Stimulated activated CD8-positive, alpha-beta memory T cell treated with anti-CD3 and anti-CD28 coated beads, Interleukin-12 subunit alpha, Interleukin-12 subunit beta, amount 100 ng/mL, for 1 hour (primary cell): ENCODE measurements around the gene LRRC75B.

Experiments
- DNase-seq: peaks from one replicate; pipeline ENCODE4 v3.0.0-alpha.2; 2020; ENCODE audit warnings: low read depth

LRRC75B gene

DNA sequence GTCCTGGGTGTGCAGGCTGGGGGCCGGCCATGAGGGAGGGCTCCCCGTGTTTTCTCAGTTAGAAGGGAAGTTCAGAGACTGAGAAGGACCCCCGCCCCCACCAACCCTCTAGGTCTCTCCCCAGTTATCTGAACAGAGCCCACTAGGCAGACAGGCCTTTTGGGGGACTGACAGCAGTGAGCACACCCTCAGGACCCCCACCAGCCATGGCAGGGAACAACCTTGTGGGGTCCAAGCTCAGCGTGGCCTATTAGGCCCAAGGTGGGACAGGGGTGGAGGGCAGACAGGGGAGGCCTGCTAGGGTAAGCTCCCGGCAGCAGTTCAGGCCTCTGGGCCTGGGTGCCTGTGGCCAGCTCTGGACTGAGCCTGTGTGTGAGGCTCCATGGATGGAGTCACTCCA, 5.6 kb downstream of the LRRC75B start:
- DNase-seq: no peak

DNA sequence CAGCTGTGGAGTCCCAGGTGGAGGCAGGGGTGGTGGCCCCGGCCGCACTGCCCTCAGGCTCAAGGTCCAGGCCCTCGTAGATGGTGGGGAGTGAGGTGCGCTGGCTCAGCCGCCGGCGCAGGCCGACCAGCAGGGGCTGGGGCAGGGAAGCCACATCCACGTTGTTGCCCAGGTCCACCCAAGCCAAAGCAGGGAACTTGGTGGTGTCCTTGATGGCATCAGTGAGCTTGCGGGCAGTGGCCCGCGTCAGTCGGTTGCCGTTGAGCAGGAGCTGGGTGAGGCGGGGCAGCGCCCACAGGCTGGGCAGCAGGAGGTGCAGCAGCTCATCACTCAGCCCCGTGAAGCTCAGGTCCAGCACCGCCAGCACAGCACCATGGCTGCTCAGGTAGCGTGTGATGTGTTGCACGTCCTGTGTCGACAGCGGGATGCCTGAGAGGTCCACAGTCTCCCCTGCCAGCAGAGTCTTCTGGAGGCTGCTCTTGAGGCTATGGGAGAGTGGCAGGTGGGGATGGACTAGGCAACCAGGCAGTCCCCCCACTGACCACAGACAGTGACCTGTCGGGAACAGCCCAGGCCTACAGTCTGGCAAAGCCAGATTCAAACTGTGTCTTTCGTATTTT, 6.8 kb downstream of the LRRC75B start:
- DNase-seq: no peak

DNA sequence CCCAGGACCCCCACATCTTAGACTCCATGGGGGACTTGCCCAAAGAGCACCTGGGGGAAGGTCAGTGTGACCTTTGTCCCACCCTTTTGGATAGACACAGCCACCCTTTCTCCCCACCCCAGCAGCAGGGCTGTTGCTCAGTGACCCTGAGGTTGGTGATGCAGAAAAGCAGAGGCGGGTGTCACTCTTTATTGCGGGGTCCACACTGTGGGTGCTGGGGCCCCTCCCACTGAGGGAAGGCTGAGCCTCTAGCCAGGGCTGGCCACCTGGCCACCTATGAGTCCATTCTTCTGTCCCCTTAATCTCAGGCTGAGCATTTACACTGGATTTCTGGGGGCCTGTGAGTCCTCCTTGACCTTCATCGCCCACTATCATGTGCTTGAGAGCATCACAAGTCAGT, 7.4 kb downstream of the LRRC75B start:
- no peak for DNase-seq

DNA sequence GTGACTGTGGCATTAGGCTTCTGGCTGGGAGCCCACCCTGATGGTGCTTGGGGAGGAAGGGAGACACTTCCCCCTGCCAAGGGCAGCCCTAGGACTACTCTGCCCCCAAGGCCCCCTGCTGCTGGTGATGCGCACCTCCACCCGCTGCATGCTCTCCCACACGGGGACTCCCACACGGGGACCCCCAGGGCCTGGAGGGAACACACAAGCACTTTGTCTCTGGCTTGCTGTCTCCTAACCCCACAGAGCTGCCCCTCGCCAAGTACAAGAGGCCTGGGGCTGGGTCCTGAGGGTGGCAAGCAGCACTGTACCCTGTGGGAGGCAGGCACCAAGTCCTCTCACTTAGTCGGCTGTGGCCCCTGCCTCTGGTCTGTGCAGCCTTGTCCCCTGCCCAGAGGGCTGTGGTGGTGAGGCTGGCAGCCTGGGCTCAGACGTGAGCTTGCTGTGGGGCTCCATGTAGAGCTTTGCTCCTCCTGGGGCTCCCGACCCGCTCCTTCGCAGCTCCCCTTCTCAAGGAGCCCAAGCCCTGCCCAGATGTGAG, 7.9 kb downstream of the LRRC75B start:
- no peak for DNase-seq

DNA sequence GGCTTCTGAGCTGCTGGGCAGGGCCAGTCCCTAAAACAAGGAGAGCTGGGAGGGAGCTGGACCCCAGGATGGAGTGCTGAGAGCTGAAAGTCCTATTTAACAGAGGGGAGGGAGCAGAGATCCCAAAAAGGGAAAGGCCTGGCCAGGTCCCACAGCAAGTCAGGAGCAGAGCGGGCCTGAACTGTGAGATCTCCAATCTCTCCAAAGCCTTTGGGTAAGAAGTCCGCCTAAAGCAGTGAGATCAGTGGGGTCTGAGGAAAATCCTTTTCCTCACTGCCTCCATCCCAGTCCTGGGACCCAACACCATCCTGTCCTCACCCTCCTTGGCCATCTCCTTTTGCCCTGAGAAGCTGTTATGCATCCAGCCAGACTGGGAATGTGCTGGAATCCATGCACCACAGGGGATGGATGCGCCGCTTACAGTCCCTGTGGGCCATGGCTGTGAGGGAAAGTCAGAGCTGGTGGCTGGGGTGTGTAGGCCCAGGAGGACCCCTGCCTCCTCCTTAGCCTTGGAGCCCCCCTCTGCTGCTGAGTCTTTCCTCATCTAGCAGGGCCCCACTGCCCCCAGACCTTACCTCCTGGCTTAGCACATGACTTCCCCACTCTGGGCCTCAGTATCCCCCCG, 8.6 kb downstream of the LRRC75B start:
- no peak for DNase-seq

DNA sequence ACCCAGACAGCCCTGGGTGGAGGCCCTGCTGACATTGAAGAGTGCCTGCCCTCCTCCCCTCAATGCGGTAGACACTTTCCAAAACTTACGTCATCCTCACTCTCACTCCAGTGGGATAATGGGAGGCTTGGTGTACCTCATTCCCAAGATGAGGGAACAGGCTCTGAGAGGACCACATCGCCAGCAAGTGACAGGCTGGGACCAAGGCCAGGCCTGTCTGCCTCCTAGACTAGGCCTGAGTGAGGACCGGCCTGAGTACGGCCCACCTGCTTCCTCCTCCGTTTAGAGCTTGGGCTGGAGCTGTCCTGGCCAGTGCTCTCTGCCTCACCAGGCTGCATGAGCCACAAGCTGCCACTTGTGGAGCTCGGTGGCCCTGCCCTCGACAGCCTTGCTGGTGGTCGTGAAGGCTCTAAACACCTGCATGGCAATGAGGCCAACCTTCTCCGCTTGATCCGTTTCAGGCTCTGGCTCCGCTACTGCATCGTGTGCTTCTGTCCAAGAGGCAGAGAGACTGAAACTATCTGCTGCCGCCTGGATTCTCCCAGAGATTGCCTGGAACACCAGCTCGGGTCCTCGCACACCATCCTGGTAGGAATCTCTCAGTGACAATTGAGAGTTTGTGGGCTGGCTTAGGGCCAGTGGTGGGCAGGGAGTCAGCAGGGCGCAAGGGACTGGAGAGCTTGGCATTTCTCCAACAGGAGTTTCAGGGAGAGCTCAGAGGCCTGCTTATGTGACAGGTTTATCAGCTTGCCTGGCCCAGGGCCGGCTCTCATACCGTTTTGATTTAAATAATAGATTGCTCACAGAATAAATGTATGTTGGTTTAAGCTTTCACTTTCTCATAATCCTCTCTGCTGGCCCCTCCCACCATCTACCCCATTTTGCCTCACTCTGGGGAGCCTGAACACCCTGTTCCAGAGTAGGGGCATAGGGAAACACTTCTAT, 9.4 kb downstream of the LRRC75B start:
- no peak for DNase-seq

DNA sequence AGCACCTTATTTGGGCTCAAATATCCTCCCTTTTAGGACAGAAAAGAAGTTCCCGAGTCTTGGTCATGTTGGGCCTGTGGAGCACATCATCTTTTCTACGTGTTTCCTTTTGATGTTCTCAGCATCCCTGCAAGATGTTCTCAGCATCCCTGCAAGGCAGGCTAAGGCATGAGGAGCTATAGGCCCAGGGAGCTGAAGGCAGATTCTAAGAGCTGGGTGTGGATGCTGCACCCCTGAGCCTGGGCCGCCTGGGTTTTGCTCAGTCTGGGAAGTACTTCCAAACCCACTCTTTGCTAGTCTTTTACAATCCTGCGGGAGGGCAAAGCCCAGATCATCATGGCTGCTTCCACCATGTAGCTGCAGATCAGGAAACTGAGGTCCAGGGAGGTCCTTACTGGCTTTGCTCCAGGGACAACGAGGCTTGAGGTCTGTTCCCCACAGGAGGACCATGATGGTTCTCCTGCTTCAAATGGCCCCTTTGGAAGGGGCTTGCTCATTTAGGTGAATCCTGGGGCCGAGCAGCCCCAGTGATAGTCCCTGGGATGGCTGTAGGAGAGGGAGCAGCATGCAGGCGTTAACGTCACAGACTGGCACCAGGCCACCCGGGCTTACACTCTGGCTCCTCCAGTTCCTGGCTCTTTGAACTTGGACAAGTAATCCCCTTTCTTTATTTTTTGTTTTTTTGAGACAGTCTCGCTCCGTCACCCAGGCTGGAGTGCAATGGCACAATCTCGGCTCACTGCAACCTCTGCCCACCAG, 10.6 kb downstream of the LRRC75B start:
- DNase-seq: no peak

DNA sequence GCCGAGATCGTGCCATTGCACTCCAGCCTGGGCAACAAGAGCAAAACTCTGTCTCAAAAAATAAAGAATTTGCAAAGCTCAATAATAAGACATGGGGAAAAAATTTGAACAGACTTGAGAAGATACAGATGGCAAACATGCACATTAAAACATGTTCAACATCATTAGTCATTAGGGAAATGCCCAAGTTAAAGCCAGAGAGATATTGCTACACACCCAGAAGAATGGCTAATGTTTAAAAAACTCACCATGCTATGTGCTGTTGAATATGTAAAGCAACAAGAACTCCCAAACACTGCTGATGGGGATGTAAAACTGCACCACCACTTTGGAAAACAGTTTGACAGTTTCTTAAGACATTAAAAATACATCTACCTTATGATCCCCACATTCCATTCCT, 12.6 kb downstream of the LRRC75B start:
- DNase-seq: no peak

DNA sequence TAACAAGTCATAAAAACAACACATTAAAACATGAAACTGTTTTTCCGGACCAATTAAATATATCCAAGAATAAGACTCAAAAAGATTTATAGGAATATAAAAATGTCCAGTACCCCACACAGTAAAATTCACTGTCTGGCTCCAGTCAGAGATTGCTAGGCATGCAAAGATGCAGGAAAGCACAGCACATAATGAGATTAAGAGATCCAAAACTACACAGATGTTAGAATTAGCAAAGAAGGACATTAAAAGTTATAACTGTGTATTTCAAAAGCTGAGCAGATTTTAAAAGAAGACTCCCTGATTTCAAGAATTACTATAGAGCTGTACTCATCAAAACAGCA, 13.6 kb downstream of the LRRC75B start:
- DNase-seq: no peak

DNA sequence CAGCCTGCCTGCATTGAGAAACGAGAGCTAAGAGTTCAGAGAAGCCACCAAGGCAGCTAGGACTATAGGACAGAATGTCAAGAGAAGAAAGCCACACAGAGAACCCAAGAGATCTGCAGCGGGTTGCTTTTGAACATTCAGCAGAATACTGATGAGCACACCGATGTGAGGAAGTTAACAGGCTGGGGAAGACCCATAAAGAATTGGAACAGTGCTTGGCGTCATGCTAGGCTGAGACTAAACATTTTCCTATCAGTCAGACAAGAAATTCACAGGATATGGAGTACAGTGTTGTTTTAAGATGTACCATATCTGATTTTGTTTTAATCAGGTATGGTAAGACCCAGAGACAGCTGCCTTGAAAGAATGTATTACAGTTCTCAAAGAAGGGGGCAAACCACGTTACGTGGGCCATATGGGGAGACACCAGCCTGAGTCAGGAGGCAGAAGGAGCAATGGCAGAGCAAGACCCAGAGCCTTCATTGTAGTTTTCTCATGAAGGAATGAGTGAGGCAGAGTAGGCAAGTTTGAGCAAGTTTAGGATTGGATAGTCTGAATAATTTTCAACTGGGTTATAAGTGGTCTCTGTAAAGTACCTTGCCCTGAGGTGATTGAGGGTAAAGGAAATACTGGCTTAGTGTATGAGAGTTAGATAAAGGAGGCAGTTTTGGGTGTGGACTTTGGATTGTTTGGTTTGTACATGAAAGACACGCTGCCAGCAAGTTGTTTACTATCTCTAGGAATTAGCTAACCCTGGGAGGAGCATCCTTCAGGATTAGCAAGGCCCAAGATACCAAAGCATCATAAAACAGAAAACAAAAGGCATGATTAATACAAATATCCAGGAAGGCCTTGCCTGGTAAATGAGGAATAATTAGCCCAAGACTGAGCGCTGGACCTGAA, 14.3 kb downstream of the LRRC75B start:
- no peak for DNase-seq

DNA sequence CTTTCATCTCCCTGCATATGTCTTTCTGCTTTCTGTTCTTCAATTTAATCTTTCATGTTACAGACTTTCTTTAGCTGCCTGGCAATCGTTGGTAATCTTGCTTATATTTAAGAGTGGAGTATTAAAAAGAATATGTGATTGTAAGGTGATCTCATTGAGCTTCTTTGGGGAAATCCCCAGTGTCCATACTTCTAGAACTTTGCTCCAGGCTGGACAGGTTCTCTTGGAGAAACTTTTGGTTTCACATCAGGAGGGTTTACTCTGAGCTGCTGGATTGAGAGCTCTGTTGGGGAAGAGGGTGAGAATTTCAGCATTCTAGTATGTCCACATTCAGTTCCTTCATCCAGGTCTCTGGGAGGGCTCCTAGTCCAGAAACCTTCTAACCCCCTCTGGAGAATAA, 16.1 kb downstream of the LRRC75B start:
- no peak for DNase-seq

DNA sequence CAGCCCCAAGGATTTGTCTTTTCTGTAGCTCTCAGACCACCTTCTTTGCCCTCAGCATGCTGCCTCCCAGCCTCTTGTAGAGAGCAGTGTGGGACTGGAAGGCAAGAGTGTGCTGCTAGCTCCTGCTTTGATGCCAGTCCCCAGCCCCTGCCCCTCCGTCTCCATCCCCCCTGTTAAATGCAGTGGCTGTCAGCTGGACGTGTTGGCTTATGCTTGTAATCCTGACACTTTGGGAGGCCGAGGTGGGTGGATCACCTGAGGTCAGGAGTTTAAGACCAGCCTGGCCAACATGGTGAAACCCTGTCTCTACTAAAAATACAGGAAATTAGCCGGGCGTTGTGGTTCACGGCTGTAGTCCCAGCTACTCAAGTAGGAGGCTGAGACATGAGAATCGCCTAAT, 21.6 kb downstream of the LRRC75B start:
- no peak for DNase-seq

DNA sequence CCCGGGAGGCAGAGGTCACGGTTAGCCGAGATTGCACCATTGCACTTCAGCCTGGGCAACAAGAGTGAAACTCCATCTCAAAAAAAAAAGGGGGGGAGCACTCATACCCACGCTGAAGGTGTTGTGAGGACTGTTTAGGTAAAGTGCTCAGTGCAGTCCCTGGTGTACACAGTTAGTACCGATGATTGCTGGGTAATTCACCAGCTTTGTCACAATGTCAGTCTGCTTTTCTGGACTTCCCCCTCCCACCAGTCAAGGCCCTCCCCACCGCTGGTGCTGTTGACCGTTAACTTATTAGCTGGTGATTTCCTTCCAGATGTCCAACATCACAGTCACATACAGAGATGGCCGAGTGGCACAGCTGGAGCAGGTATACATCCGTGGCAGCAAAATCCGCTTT, 25.2 kb downstream of the LRRC75B start:
- no peak for DNase-seq

DNA sequence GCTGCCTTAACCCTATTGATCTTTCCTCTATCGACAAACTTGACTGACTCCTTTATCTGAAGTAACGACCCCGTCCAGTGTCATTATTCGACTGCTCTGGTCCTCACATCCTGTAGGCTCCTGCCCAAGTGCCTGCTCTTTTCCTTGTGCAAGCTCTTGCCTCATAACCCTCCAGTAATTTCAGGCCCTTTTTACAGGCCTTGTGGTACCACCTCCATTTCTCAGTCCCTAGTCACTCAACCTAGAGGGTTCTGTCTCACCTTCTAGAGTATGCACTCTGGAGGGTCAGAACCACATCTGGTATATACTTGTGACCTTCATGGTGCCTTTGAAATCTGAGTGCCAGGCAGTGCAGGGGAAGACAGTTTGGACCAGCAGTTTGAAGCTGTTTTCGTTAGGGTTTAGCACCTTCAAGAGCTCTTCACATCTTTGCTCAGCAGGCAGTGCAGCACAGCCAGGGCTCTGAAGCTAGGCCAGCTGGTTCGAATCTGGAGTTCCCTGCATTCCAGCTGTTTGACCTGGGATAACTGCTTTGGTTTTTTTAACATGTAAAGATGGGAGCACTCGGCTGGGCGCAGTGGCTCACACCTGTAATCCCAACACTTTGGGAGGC, 25.9 kb downstream of the LRRC75B start:
- no peak for DNase-seq

DNA sequence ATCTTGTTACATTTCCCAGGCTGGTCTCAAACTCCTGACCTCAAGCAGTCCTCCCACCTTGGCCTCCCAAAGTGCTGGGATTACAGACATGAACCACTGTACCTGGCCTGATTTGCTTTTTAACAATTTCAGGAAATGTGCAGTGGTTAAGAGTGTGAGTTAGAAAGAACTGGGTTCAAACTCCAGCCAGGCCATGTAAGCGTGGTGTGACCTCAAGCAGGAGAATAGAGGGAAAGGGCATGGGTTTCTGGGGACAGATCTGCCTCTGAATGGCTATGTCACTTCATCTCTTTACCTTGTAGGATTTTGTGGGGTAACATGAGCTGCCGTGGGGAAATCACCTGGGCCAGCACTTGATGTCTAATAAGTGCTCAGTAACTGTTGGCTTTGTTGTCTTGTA, 27.8 kb downstream of the LRRC75B start:
- no peak for DNase-seq

DNA sequence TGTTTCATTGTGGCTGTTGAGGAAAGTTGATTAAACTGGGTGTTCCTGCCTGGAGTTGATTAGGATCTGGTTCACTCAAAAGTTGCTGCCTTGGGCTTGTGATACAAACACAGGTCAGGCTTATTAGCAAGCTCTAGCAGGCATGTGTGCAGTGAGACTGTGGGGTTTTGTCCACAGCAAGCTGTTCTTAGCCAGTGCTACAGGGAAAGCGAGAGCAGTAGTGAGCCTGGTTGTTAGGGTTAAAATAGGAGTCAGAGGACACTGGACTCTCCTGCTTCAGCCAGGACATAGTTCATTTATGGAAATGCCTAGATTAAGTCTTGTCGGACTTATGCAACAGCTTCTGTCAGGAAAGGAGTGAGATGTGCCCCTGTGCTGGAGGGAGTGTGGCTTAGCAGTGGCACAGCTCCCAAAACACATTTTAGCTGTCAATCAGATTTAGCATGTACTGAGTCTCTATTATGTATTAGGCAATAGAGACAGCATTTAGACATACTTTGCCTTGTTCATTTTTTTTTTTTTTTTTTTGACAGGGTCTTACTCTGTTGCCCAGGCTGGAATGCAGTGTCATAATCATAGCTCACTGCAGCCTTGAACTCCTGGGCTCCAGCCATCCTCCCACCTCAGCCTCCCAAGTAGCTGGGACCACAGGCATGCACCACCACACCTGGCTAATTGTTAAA, 28.4 kb downstream of the LRRC75B start:
- no peak for DNase-seq

DNA sequence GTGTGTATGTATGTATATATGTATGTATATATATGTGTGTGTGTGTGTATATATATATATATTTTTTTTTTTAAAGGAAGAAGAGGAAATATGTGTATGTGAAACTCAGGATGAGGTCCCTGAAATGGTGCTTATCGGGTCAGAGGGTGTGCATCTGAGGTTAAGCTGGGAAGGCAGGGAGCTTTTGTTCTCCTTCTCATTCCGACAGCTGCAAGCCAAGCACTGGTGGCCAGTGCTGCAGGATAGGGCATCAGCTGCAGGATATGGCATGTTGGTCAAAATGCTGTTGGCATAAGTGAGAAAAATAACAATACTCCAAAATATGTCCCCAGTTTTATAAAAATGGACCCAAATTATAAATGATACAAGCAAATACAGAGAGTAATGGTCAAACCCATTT, 29.6 kb downstream of the LRRC75B start:
- no peak for DNase-seq

DNA sequence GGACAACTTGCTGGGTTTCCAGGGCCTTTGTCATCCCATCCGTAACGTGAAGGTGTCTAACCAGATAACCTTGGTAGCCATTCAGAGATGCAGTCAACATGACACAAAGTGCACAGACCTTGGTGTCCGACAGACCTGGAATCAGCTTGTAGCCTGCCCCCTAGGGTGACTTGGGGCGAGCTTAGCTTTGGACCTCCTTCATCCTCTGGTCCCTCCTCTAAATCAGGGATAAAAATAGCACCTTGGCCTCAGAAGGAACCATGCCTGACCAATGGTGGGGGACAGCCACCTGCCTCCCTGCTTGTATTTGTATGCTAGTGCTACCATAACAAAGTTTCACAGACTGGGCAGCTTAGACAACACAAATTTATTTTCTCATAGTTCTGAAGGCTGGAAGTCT, 33.4 kb downstream of the LRRC75B start:
- DNase-seq: no peak

DNA sequence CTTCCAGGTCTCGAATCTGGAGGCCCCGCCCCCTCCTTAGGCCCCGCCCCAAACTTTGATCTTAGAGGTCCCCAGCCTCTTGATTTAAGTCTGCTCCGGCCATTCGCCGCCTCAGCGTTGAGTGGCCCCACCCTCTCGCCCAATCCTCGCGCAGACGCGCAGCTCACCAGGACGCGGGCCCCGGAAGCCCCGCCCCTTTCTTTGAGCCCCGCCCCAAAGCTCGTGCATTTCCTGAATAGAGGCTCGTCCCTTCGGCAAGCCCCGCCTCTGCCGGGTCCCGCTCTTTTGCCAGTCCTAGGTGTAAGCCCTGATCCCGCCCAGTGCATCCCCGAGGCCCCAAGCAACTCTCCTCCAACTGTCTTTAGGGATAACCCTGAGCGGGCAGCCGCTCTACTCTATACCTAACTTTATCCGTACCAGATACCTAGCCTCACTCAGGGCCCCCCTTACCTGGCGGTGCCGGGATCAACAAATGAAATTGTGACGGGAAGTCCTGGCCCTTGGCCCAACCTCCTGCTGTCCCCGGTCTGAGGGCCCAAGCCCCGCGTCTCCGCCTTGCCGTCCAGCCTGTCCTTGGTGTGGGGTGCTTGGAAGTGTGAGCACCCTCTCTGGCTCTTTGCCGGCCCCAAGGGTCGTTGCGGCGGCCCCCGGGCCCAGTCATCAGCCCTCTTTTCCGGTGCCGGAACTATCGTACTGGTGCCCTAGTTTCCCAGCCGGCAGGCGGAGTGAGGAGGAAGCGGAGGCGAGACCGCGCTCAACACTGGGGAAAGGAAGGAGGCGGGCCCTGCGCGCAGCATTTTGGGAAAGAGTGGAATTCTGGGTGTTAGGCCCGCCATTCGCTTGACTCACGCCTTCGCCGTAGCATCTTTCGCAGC, 37.5 kb downstream of the LRRC75B start, which contains the start of gene SNRPD3:
TSS of gene SNRPD3 (plus strand) at position 835 of the 875 bp plus-strand sequence. CDS start 1,676 bp downstream, outside the sequence.
- peak; percentile 98 for DNase-seq
